Mesenteric fat pad (tissue), 1 donor: ENCODE measurements around the gene HAUS8. TPM values are rescaled to one million over a fixed set of nuclear protein-coding genes. Genes with fewer than 3 reads are reported as not detected.
"Not testable (repeated sequence)": the region's sequence is repeated elsewhere in the genome, so short reads cannot be mapped to it uniquely, and the experiment has no call there.

ENCODE experiments used
- DNase-seq: peaks from one replicate; pipeline ENCODE4 v3.0.0-alpha.2; 2020; ENCODE audit warnings: low spot score
- total RNA-seq: library from RNA; stranded (reverse); fragmentation: NEBNext Ultra II Directional; extraction: Animal tissue kit (Norgen Biotek cat#: 25700); gene quantifications from one replicate; pipeline ENCODE4 v1.2.1, GENCODE V29; 2021
- donor health status: DM: yes; HTN: yes; CAD: no.

The HAUS8 gene
- total RNA-seq, 1 donor from 2014 or later = 7.2 TPM

- no peak for DNase-seq
These were observed 27.9 kb upstream of the HAUS8 start for GRCh38 chr19:17103177-17103576.

- no peak for DNase-seq
These were observed 26.7 kb upstream of the HAUS8 start for GRCh38 chr19:17101686-17102628.

GRCh38 chr19:17098326-17098725 lies 23.1 kb upstream of the HAUS8 start:
- no peak for DNase-seq

- no peak for DNase-seq
These were observed 22.4 kb upstream of the HAUS8 start for GRCh38 chr19:17097593-17098126.

GRCh38 chr19:17095141-17095919 lies 20.1 kb upstream of the HAUS8 start:
- no peak for DNase-seq

- not testable (repeated sequence) for DNase-seq
These were observed 19.4 kb upstream of the HAUS8 start for GRCh38 chr19:17094694-17095093.

GRCh38 chr19:17092696-17093095 lies 17.4 kb upstream of the HAUS8 start:
- DNase-seq = no peak

- no peak for DNase-seq
These were observed 16.6 kb upstream of the HAUS8 start for GRCh38 chr19:17091758-17092333.

GRCh38 chr19:17090583-17090982 lies 15.3 kb upstream of the HAUS8 start:
- DNase-seq = no peak

GRCh38 chr19:17088552-17088951 lies 13.3 kb upstream of the HAUS8 start:
- no peak for DNase-seq

- DNase-seq = no peak
These were observed 11.6 kb upstream of the HAUS8 start for GRCh38 chr19:17086834-17087233.

- no peak for DNase-seq
These were observed 10.9 kb upstream of the HAUS8 start for GRCh38 chr19:17086120-17086519.

- DNase-seq = no peak
These were observed 6.7 kb upstream of the HAUS8 start for GRCh38 chr19:17081672-17082630.

GRCh38 chr19:17080440-17080801 lies 5.2 kb upstream of the HAUS8 start:
- DNase-seq = no peak

- DNase-seq = no peak
These were observed 4.6 kb upstream of the HAUS8 start for GRCh38 chr19:17079710-17080439.

- no peak for DNase-seq
These were observed 3.9 kb upstream of the HAUS8 start for GRCh38 chr19:17078920-17079709.

- DNase-seq = no peak
These were observed 3.0 kb upstream of the HAUS8 start for GRCh38 chr19:17078036-17078919.

- no peak for DNase-seq
These were observed 2.3 kb upstream of the HAUS8 start for GRCh38 chr19:17077447-17078028.
